DND-41 (cell line): ENCODE measurements around the gene RPH3AL.

ENCODE experiments used
- ATAC-seq: fragments of 200-7000 bp; cut with Tn5 transposase; 3 replicates; pipeline ENCODE4 v1.9.1; 2021; ENCODE audit warnings: low read depth; ENCODE audit not compliant: insufficient read depth
- DNase-seq: peaks from one replicate; pipeline ENCODE4 v3.0.0-alpha.2; 2020
- H2AFZ ChIP-seq: 2 replicates; pipeline ENCODE4 v1.6.0; 2012; ENCODE audit warnings: low read depth, low read length
- H3K27ac ChIP-seq: 2 replicates; pipeline ENCODE4 v1.5.1; 2012; ENCODE audit warnings: low read length, inconsistent platforms
- H3K27me3 ChIP-seq: fragments of 200-600 bp; sonication (generic); 2 replicates; pipeline ENCODE4 v1.6.0; 2012; ENCODE audit warnings: low read length, mild to moderate bottlenecking, inconsistent platforms; ENCODE audit not compliant: insufficient read depth, poor library complexity
- H3K36me3 ChIP-seq: 2 replicates; pipeline ENCODE4 v1.5.1; 2012; ENCODE audit warnings: low read length, inconsistent platforms; ENCODE audit not compliant: insufficient read depth
- H3K4me1 ChIP-seq: 2 replicates; pipeline ENCODE4 v1.5.1; 2012; ENCODE audit warnings: mild to moderate bottlenecking, low read length; ENCODE audit not compliant: insufficient read depth
- H3K4me2 ChIP-seq: 2 replicates; pipeline ENCODE4 v1.6.0; 2012; ENCODE audit warnings: mild to moderate bottlenecking, moderate library complexity, low read length, inconsistent platforms; ENCODE audit not compliant: insufficient read depth
- H3K4me3 ChIP-seq, 2 experiments: fragments of 200-600 bp in 1 of 2; shearing (Covaris generic) in 1 of 2; 2 replicates each; pipeline ENCODE4 v1.5.1; 2012 to 2016; ENCODE audit warnings: inconsistent platforms in 2 of 2, low read length in 2 of 2, mild to moderate bottlenecking in 2 of 2, low read depth in 1 of 2, moderate library complexity in 1 of 2
- H3K79me2 ChIP-seq: 2 replicates; pipeline ENCODE4 v1.6.0; 2012; ENCODE audit warnings: low read length, inconsistent platforms; ENCODE audit not compliant: insufficient read depth
- H3K9ac ChIP-seq: 2 replicates; pipeline ENCODE4 v1.6.0; 2012; ENCODE audit warnings: low read depth, mild to moderate bottlenecking, inconsistent platforms, low read length, moderate library complexity
- H3K9me3 ChIP-seq: 2 replicates; pipeline ENCODE4 v1.5.1; 2012; ENCODE audit warnings: low read length, moderate library complexity, mild to moderate bottlenecking, inconsistent platforms; ENCODE audit not compliant: insufficient read depth, severe bottlenecking
- H4K20me1 ChIP-seq: 2 replicates; pipeline ENCODE4 v1.6.0; 2012; ENCODE audit warnings: low read length; ENCODE audit not compliant: insufficient read depth
- EZH2 ChIP-seq: IDR thresholded peaks from 3 replicates; pipeline ENCODE4 v1.6.1; 2012; ENCODE audit warnings: borderline replicate concordance, low read depth, mild to moderate bottlenecking, moderate library complexity, low read length, inconsistent platforms; ENCODE audit not compliant: severe bottlenecking
- TF ChIP-seq, protein P1 (sequence below): IDR thresholded peaks from 2 replicates; pipeline ENCODE4 v1.5.1; 2012; ENCODE audit warnings: borderline replicate concordance, low read length, moderate library complexity, mild to moderate bottlenecking; ENCODE audit not compliant: poor library complexity, severe bottlenecking; ENCODE audit errors: extremely low read depth

Gene RPH3AL

DNA sequence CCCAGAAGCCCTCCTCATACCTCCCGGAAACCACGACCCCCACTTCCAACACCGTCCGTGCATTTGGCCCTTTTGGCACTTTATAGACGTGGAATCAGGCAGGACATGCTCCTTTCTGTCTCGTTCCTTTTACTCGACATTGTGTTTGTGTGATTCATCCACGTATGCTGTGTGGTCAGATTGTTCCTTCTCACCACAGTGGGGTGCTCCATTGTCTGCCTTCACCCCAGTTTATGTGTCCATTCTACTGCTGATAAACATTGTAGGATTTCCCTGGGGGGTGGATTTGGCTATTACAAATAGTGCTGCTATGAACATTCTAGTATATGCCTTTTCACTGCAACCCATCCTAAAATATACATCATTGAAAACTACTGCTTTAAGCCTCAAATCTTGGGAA, 28.9 kb upstream of the RPH3AL start:
- no peak overlapping the region for H2AFZ ChIP-seq
- no peak overlapping the region for H3K4me2 ChIP-seq
- no peak overlapping the region for H3K27ac ChIP-seq
- peaks cover 10% of the 10 kb centered on the region; the same call in 1 of the 2 replicates for H4K20me1 ChIP-seq
- no peak overlapping the region for H3K9ac ChIP-seq
- no peak for ATAC-seq
- H3K27me3 ChIP-seq, result peaks cover 20% of the 10 kb centered on the region
- no peak overlapping the region for H3K4me3 ChIP-seq
- H3K36me3 ChIP-seq, result no peaks in the 10 kb centered on the region
- no peaks in the 10 kb centered on the region for H3K9me3 ChIP-seq
- H3K4me1 ChIP-seq, result peaks cover 24% of the 10 kb centered on the region
- H3K79me2 ChIP-seq, result no peaks in the 10 kb centered on the region
- no peak for DNase-seq
- TF ChIP-seq EZH2, result no peak
- TF ChIP-seq, protein P1, sequence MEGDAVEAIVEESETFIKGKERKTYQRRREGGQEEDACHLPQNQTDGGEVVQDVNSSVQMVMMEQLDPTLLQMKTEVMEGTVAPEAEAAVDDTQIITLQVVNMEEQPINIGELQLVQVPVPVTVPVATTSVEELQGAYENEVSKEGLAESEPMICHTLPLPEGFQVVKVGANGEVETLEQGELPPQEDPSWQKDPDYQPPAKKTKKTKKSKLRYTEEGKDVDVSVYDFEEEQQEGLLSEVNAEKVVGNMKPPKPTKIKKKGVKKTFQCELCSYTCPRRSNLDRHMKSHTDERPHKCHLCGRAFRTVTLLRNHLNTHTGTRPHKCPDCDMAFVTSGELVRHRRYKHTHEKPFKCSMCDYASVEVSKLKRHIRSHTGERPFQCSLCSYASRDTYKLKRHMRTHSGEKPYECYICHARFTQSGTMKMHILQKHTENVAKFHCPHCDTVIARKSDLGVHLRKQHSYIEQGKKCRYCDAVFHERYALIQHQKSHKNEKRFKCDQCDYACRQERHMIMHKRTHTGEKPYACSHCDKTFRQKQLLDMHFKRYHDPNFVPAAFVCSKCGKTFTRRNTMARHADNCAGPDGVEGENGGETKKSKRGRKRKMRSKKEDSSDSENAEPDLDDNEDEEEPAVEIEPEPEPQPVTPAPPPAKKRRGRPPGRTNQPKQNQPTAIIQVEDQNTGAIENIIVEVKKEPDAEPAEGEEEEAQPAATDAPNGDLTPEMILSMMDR, result no peak

DNA sequence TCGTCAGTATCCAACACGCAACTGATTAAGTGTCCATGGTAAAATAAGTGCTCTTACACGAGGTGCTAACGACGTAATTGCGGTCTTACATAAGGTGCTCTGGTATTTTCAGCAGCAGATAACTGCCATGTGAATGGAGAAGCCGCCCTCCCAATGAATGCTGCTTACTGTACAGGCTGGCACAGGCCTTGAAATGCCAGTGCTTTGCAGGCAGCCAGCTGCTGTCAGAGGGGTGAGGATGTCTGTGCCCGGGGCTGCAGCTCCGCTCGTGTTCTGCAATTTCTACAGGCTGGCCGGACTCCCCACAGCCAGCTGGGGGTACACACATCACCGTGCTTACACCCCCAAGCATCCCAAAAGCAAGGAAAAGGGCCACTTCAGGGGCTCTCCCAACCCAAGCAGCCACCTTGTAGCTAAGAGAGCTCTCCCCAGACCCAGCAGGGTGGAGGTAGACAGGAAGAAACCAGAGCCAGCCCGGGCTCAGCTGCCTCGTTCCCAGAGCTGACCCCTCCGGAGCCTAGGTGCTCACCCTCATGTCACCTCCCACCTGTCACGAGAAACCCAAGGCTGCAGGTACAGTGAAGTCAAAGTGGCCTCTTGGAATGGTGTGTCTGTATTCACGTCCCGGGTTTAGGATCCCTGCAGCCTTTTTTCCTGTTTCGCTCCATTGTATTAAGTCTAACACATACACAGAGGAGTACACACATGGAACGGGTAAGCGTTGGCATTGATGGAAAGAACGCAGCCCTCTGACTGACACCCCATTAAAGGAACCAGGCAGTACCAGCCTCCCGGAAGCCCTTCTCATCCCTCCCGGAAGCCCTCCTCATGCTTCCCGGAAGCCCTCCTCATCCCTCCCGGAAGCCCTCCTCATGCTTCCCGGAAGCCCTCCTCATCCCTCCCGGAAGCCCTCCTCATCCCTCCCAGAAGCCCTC, 27.2 kb upstream of the RPH3AL start:
- H3K27ac ChIP-seq, result no peak overlapping the region
- H2AFZ ChIP-seq, result no peak overlapping the region
- H3K27me3 ChIP-seq, result peaks cover 11% of the 10 kb centered on the region
- H3K9me3 ChIP-seq, result no peaks in the 10 kb centered on the region
- peaks cover 10% of the 10 kb centered on the region; the same call in 1 of the 2 replicates for H4K20me1 ChIP-seq
- no peaks in the 10 kb centered on the region for H3K36me3 ChIP-seq
- no peak for TF ChIP-seq EZH2
- TF ChIP-seq, protein P1, result no peak
- H3K9ac ChIP-seq, result no peak overlapping the region
- H3K4me2 ChIP-seq, result no peak overlapping the region
- no peak for ATAC-seq
- peaks cover 14% of the 10 kb centered on the region for H3K4me1 ChIP-seq
- H3K4me3 ChIP-seq, result no peak overlapping the region
- no peak for DNase-seq
- H3K79me2 ChIP-seq, result no peaks in the 10 kb centered on the region

DNA sequence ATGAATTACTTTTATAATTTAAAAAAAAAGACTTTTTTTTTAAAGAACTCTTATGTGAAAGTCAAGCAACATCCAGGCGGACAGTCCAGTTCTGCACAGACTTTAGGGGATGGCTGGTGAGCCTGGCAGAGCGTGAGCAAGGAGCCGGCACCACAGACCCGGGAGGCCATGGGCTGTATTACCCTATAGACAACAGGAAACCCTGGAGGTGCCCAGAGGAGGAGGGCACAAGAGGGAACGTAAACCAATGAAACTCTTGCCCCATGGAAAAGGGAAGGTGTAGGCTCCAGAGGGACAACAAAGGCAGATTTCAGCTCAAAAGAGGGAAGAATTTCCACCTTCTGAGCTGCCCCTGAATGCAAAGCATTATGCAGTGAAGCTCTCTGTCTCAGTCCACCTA, 25.5 kb upstream of the RPH3AL start:
- no peak for ATAC-seq
- Histone ChIP-seq H3K4me2 (no peak overlapping the region), H4K20me1 (peaks cover 3% of the 10 kb centered on the region; the same call in 1 of the 2 replicates), H3K36me3 (no peaks in the 10 kb centered on the region), H3K4me1 (peaks cover 14% of the 10 kb centered on the region), H3K79me2 (no peaks in the 10 kb centered on the region), H3K9ac (no peak overlapping the region), H3K4me3 (no peak overlapping the region), H3K27me3 (peaks cover 5% of the 10 kb centered on the region), H2AFZ (no peak overlapping the region), H3K27ac (no peak overlapping the region), H3K9me3 (no peaks in the 10 kb centered on the region)
- TF ChIP-seq, protein P1, result no peak
- no peak for TF ChIP-seq EZH2
- DNase-seq, result no peak
